DOHH2 (cell line): ENCODE results near the gene CCDC88C.

Source experiments
- H3F3A ChIP-seq: fragments of 200-600 bp; sonication (generic), shearing (Covaris generic); 2 replicates; pipeline ENCODE4 v1.6.0; 2016; ENCODE audit warnings: antibody characterized with exemption, mild to moderate bottlenecking; ENCODE audit not compliant: control insufficient read depth, insufficient read depth
- H3K27ac ChIP-seq: fragments of 200-600 bp; sonication (generic); 2 replicates; pipeline ENCODE4 v1.5.1; 2014; ENCODE audit warnings: low read depth, mild to moderate bottlenecking, low read length, moderate library complexity
- H3K27me3 ChIP-seq: fragments of 200-600 bp; sonication (generic); 2 replicates; pipeline ENCODE4 v1.6.1; 2014; ENCODE audit warnings: mild to moderate bottlenecking, low read length, mixed read lengths; ENCODE audit not compliant: control insufficient read depth
- H3K36me3 ChIP-seq: fragments of 200-600 bp; sonication (generic); 2 replicates; pipeline ENCODE4 v1.6.1; 2014; ENCODE audit warnings: mild to moderate bottlenecking, low read length, moderate library complexity, mixed read lengths; ENCODE audit not compliant: control insufficient read depth
- H3K4me1 ChIP-seq: fragments of 200-600 bp; sonication (generic); 2 replicates; pipeline ENCODE4 v1.6.1; 2014; ENCODE audit warnings: mild to moderate bottlenecking, low read length, mixed read lengths; ENCODE audit not compliant: control insufficient read depth
- H3K4me2 ChIP-seq: fragments of 200-600 bp; sonication (generic); 2 replicates; pipeline ENCODE4 v1.6.0; 2014; ENCODE audit warnings: mild to moderate bottlenecking, low read length, moderate library complexity
- H3K4me3 ChIP-seq: fragments of 200-600 bp; sonication (generic); 2 replicates; pipeline ENCODE4 v1.5.1; 2014; ENCODE audit warnings: mild to moderate bottlenecking, low read length, mixed read lengths
- H3K79me2 ChIP-seq: fragments of 200-600 bp; sonication (generic); 2 replicates; pipeline ENCODE4 v1.6.1; 2014; ENCODE audit warnings: mild to moderate bottlenecking, low read length, mixed read lengths; ENCODE audit not compliant: control insufficient read depth
- H3K9me2 ChIP-seq: fragments of 200-600 bp; sonication (generic); replicated peaks from 2 replicates; pipeline ENCODE4 v1.6.1; 2014; ENCODE audit warnings: mild to moderate bottlenecking, low read length, mixed read lengths; ENCODE audit not compliant: control insufficient read depth
- H3K9me3 ChIP-seq: fragments of 200-600 bp; sonication (generic); 2 replicates; pipeline ENCODE4 v1.6.1; 2014; ENCODE audit warnings: antibody characterized with exemption, low read length, mixed read lengths; ENCODE audit not compliant: control insufficient read depth, insufficient read depth
- H4K20me1 ChIP-seq: fragments of 200-600 bp; sonication (generic); 2 replicates; pipeline ENCODE4 v1.6.0; 2014; ENCODE audit warnings: low read depth, mild to moderate bottlenecking, antibody characterized with exemption, low read length, moderate library complexity; ENCODE audit not compliant: control insufficient read depth, insufficient read depth
- EZH2phosphoT487 ChIP-seq: fragments of 200-600 bp; sonication (generic); IDR thresholded peaks from 2 replicates; pipeline ENCODE4 v1.6.1; 2017; ENCODE audit warnings: borderline replicate concordance, mild to moderate bottlenecking, antibody characterized with exemption, low read length, moderate library complexity, mixed read lengths
- TF ChIP-seq, protein P1 (sequence below): fragments of 200-600 bp; sonication (generic); IDR thresholded peaks from one replicate; pipeline ENCODE4 v1.5.1; 2014; ENCODE audit warnings: antibody characterized with exemption, mild to moderate bottlenecking, low read depth, low read length; ENCODE audit not compliant: poor library complexity, severe bottlenecking

CCDC88C gene

GRCh38 chr14:91283666-91284065 is 134.0 kb downstream of the CCDC88C start:
- H3K79me2 ChIP-seq = peaks cover 37% of the 10 kb centered on the region
- peak overlapping the region; percentile 85 for H3K4me2 ChIP-seq
- peaks cover 86% of the 10 kb centered on the region for H3K4me1 ChIP-seq
- H3K4me3 ChIP-seq = peak overlapping the region; percentile 41; the same call in 1 of the 2 replicates
- H3K27ac ChIP-seq = peak overlapping the region; percentile 97
- peaks cover 90% of the 10 kb centered on the region for H3K36me3 ChIP-seq
- no peaks in the 10 kb centered on the region for H4K20me1 ChIP-seq
- H3K9me3 ChIP-seq = no peaks in the 10 kb centered on the region
- no peaks in the 10 kb centered on the region for H3K27me3 ChIP-seq
- TF ChIP-seq EZH2phosphoT487 = no peak
- TF ChIP-seq, protein P1, sequence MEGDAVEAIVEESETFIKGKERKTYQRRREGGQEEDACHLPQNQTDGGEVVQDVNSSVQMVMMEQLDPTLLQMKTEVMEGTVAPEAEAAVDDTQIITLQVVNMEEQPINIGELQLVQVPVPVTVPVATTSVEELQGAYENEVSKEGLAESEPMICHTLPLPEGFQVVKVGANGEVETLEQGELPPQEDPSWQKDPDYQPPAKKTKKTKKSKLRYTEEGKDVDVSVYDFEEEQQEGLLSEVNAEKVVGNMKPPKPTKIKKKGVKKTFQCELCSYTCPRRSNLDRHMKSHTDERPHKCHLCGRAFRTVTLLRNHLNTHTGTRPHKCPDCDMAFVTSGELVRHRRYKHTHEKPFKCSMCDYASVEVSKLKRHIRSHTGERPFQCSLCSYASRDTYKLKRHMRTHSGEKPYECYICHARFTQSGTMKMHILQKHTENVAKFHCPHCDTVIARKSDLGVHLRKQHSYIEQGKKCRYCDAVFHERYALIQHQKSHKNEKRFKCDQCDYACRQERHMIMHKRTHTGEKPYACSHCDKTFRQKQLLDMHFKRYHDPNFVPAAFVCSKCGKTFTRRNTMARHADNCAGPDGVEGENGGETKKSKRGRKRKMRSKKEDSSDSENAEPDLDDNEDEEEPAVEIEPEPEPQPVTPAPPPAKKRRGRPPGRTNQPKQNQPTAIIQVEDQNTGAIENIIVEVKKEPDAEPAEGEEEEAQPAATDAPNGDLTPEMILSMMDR = no peak
- H3K9me2 ChIP-seq = no peaks in the 10 kb centered on the region
- peaks cover 50% of the 10 kb centered on the region for H3F3A ChIP-seq

- Histone ChIP-seq H3K36me3 (peaks cover 92% of the 10 kb centered on the region), H3K9me2 (no peaks in the 10 kb centered on the region), H3K4me3 (peak overlapping the region; percentile 41), H3K27me3 (no peaks in the 10 kb centered on the region), H3F3A (peaks cover 47% of the 10 kb centered on the region), H3K9me3 (no peaks in the 10 kb centered on the region), H3K27ac (peak overlapping the region; percentile 97), H3K79me2 (peaks cover 37% of the 10 kb centered on the region), H3K4me2 (peak overlapping the region; percentile 85), H4K20me1 (no peaks in the 10 kb centered on the region), H3K4me1 (peaks cover 91% of the 10 kb centered on the region)
- TF ChIP-seq, protein P1 = no peak
- no peak for TF ChIP-seq EZH2phosphoT487
These were observed 134.5 kb downstream of the CCDC88C start for GRCh38 chr14:91282954-91283645.

DNA sequence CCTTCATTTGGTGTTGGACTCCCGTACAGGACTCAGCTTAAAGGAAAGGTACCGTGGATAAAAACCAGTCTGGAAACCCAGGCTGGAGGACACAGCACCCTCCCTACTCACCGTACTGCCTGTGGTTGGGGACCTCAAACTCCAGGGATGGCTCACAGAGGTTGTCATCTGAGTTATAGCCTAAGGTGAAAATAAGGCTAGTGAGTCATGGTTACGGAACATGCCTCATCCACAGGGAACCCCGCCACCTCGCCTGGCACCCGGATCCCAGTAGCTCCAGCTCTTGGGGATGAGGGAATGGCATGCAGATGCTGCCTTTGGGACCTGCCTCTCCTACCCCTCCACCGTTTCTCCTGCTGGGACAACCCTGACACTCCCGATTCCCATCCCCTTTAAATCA is 136.3 kb downstream of the CCDC88C start:
- Histone ChIP-seq H3F3A (peaks cover 32% of the 10 kb centered on the region), H3K4me2 (peak overlapping the region; percentile 85), H3K79me2 (peaks cover 37% of the 10 kb centered on the region), H3K36me3 (peaks cover 96% of the 10 kb centered on the region), H3K4me1 (peaks cover 90% of the 10 kb centered on the region), H3K27me3 (no peaks in the 10 kb centered on the region), H3K4me3 (peak overlapping the region; percentile 46), H4K20me1 (no peaks in the 10 kb centered on the region), H3K9me3 (no peaks in the 10 kb centered on the region), H3K27ac (peak overlapping the region; percentile 97), H3K9me2 (no peaks in the 10 kb centered on the region)
- TF ChIP-seq, protein P1 = no peak
- TF ChIP-seq EZH2phosphoT487 = no peak
